GM15510 (cell line): ENCODE data around the gene CNOT2.

Experiments used
- POLR2A ChIP-seq: IDR thresholded peaks from 3 replicates; pipeline ENCODE4 v1.6.1; 2011; ENCODE audit warnings: borderline replicate concordance; ENCODE audit not compliant: insufficient read length; ENCODE audit errors: extremely low read depth

Gene CNOT2

GRCh38 chr12:70245458-70245857, 2.2 kb downstream of the CNOT2 start:
- TF ChIP-seq POLR2A = no peak

- no peak for TF ChIP-seq POLR2A
Observed at GRCh38 chr12:70246580-70246979, 3.3 kb downstream of the CNOT2 start.

GRCh38 chr12:70247653-70248199, 4.5 kb downstream of the CNOT2 start:
- no peak for TF ChIP-seq POLR2A

GRCh38 chr12:70248876-70249275, 5.6 kb downstream of the CNOT2 start:
- no peak for TF ChIP-seq POLR2A

GRCh38 chr12:70249903-70250302, 6.7 kb downstream of the CNOT2 start:
- no peak for TF ChIP-seq POLR2A

GRCh38 chr12:70251226-70251625, 8.0 kb downstream of the CNOT2 start:
- TF ChIP-seq POLR2A = no peak

GRCh38 chr12:70251661-70252060, 8.4 kb downstream of the CNOT2 start:
- no peak for TF ChIP-seq POLR2A

GRCh38 chr12:70252832-70253231, 9.6 kb downstream of the CNOT2 start:
- no peak for TF ChIP-seq POLR2A

- no peak for TF ChIP-seq POLR2A
Observed at GRCh38 chr12:70254225-70254624, 11.0 kb downstream of the CNOT2 start.

GRCh38 chr12:70254846-70255245, 11.6 kb downstream of the CNOT2 start:
- no peak for TF ChIP-seq POLR2A

GRCh38 chr12:70255311-70255710, 12.1 kb downstream of the CNOT2 start:
- no peak for TF ChIP-seq POLR2A

GRCh38 chr12:70258605-70259403, 15.6 kb downstream of the CNOT2 start:
- no peak for TF ChIP-seq POLR2A

- no peak for TF ChIP-seq POLR2A
Observed at GRCh38 chr12:70260646-70261045, 17.4 kb downstream of the CNOT2 start.

GRCh38 chr12:70264067-70264867, 21.0 kb downstream of the CNOT2 start:
- no peak for TF ChIP-seq POLR2A

- TF ChIP-seq POLR2A = no peak
Observed at GRCh38 chr12:70265132-70265531, 21.9 kb downstream of the CNOT2 start.
